Pulmonary artery endothelial cell (primary cell): ENCODE results near the gene GPR151. TPM values are rescaled to one million over a fixed set of nuclear protein-coding genes. Genes with fewer than 3 reads are reported as not detected.
A peak's percentile ranks its signal among the peaks of the same experiment; 100 is the strongest.
"Not testable (repeated sequence)": the region's sequence is repeated elsewhere in the genome, so short reads cannot be mapped to it uniquely, and the experiment has no call there.

Experiments
- DNase-seq: peaks from one replicate; pipeline ENCODE4 v3.0.0-alpha.2; 2011; ENCODE audit warnings: low read depth, low spot score
- total RNA-seq: library from RNA; depleted of rRNA; stranded (reverse); fragments of >200 nt; gene quantifications from 2 replicates; pipeline ENCODE4 v1.2.3, GENCODE V29; 2014

The GPR151 gene
- 0.04 TPM in 1 of 2 replicates, not detected in the other for total RNA-seq

- DNase-seq = no peak
These were observed at the start of gene GPR151 for GRCh38 chr5:146516151-146516475. Gene GPR151, minus strand, starts transcription at chr5:146516190. Its CDS starts 77 bp downstream, at chr5:146516113.

GRCh38 chr5:146564007-146564762 lies 48.2 kb upstream of the GPR151 start:
- no peak for DNase-seq

GRCh38 chr5:146562461-146562860 lies 46.5 kb upstream of the GPR151 start:
- DNase-seq = no peak

GRCh38 chr5:146561711-146562110 lies 45.7 kb upstream of the GPR151 start:
- DNase-seq = no peak

- no peak for DNase-seq
These were observed 44.3 kb upstream of the GPR151 start for GRCh38 chr5:146560205-146560812.

GRCh38 chr5:146556884-146557283 lies 40.9 kb upstream of the GPR151 start:
- DNase-seq = not testable (repeated sequence)

GRCh38 chr5:146553446-146553845 lies 37.5 kb upstream of the GPR151 start:
- no peak for DNase-seq

- DNase-seq = no peak
These were observed 33.6 kb upstream of the GPR151 start for GRCh38 chr5:146549615-146550014.

- DNase-seq = no peak
These were observed 32.9 kb upstream of the GPR151 start for GRCh38 chr5:146548781-146549449.

GRCh38 chr5:146544232-146544631 lies 28.2 kb upstream of the GPR151 start:
- DNase-seq = no peak

- DNase-seq = peak; percentile 24
These were observed 26.2 kb upstream of the GPR151 start for GRCh38 chr5:146541958-146542849.

- no peak for DNase-seq
These were observed 24.4 kb upstream of the GPR151 start for GRCh38 chr5:146540414-146540813.

- no peak for DNase-seq
These were observed 24.0 kb upstream of the GPR151 start for GRCh38 chr5:146539973-146540372.

- DNase-seq = no peak
These were observed 22.4 kb upstream of the GPR151 start for GRCh38 chr5:146538432-146538831.

GRCh38 chr5:146533882-146534281 lies 17.9 kb upstream of the GPR151 start:
- no peak for DNase-seq

GRCh38 chr5:146533260-146533857 lies 17.4 kb upstream of the GPR151 start:
- DNase-seq = peak; percentile 7

- no peak for DNase-seq
These were observed 14.0 kb upstream of the GPR151 start for GRCh38 chr5:146529984-146530383.

GRCh38 chr5:146528236-146528635 lies 12.2 kb upstream of the GPR151 start:
- no peak for DNase-seq

GRCh38 chr5:146527785-146528184 lies 11.8 kb upstream of the GPR151 start:
- no peak for DNase-seq

- no peak for DNase-seq
These were observed 7.7 kb upstream of the GPR151 start for GRCh38 chr5:146523698-146524097.
